OCI-LY1 (cell line): ENCODE results near the gene ZDHHC18.
A peak's percentile ranks its signal among the peaks of the same experiment; 100 is the strongest.
"Not testable (repeated sequence)": the region's sequence is repeated elsewhere in the genome, so short reads cannot be mapped to it uniquely, and the experiment has no call there.

Source experiments
- H2AFZ ChIP-seq: fragments of 200-600 bp; sonication (generic), shearing (Covaris generic); 2 replicates; pipeline ENCODE4 v1.6.0; 2014; ENCODE audit warnings: antibody characterized with exemption, mild to moderate bottlenecking, low read length
- H3F3A ChIP-seq: fragments of 200-600 bp; sonication (generic), shearing (Covaris generic); 2 replicates; pipeline ENCODE4 v1.6.0; 2014; ENCODE audit warnings: mild to moderate bottlenecking, antibody characterized with exemption, low read length, moderate library complexity; ENCODE audit not compliant: insufficient read depth
- H3K27ac ChIP-seq: fragments of 200-600 bp; sonication (generic); 2 replicates; pipeline ENCODE4 v1.5.1; 2014; ENCODE audit warnings: low read length, mixed run types, mild to moderate bottlenecking, low read depth; ENCODE audit not compliant: poor library complexity, severe bottlenecking
- H3K27me3 ChIP-seq: fragments of 200-600 bp; sonication (generic); 2 replicates; pipeline ENCODE4 v1.6.0; 2014; ENCODE audit warnings: antibody characterized with exemption, mild to moderate bottlenecking, low read length, moderate library complexity; ENCODE audit not compliant: insufficient read depth
- H3K36me3 ChIP-seq: fragments of 200-600 bp; sonication (generic); 2 replicates; pipeline ENCODE4 v1.6.1; 2014; ENCODE audit warnings: mild to moderate bottlenecking, antibody characterized with exemption, low read length, moderate library complexity, mixed read lengths; ENCODE audit not compliant: insufficient read depth
- H3K4me1 ChIP-seq: fragments of 200-600 bp; sonication (generic); 2 replicates; pipeline ENCODE4 v1.5.1; 2014; ENCODE audit warnings: mild to moderate bottlenecking, low read length, moderate library complexity; ENCODE audit not compliant: insufficient read depth, severe bottlenecking
- H3K4me2 ChIP-seq: fragments of 200-600 bp; sonication (generic), shearing (Covaris generic); 2 replicates; pipeline ENCODE4 v1.6.1; 2014; ENCODE audit warnings: low read length
- H3K4me3 ChIP-seq: fragments of 200-600 bp; sonication (generic); 2 replicates; pipeline ENCODE4 v1.5.1; 2014; ENCODE audit warnings: low read length, low read depth, mild to moderate bottlenecking, mixed read lengths; ENCODE audit not compliant: poor library complexity, severe bottlenecking
- H3K79me2 ChIP-seq: fragments of 200-600 bp; shearing (Covaris generic); 2 replicates; pipeline ENCODE4 v1.6.1; 2016; ENCODE audit warnings: mixed run types, low read length, mixed read lengths; ENCODE audit not compliant: insufficient read depth
- H3K9ac ChIP-seq: fragments of 200-600 bp; sonication (generic), shearing (Covaris generic); 2 replicates; pipeline ENCODE4 v1.6.1; 2014; ENCODE audit warnings: mild to moderate bottlenecking, low read length, mixed read lengths
- H3K9me2 ChIP-seq: fragments of 200-600 bp; sonication (generic), shearing (Covaris generic); 2 replicates; pipeline ENCODE4 v1.6.1; 2014; ENCODE audit warnings: low read depth, mild to moderate bottlenecking, low read length, mixed read lengths
- H3K9me3 ChIP-seq: fragments of 200-600 bp; shearing (Covaris generic); 2 replicates; pipeline ENCODE4 v1.6.1; 2014; ENCODE audit warnings: low read length, mixed read lengths
- H4K20me1 ChIP-seq: fragments of 200-600 bp; sonication (generic), shearing (Covaris generic); 2 replicates; pipeline ENCODE4 v1.6.0; 2016; ENCODE audit warnings: mild to moderate bottlenecking, low read length; ENCODE audit not compliant: insufficient read depth
- EZH2 ChIP-seq: fragments of 200-600 bp; sonication (generic), shearing (Covaris generic); IDR thresholded peaks from 2 replicates; pipeline ENCODE4 v1.8.0; 2017; ENCODE audit warnings: borderline replicate concordance, mixed run types, mild to moderate bottlenecking, antibody characterized with exemption, low read length, moderate library complexity, mixed read lengths
- TF ChIP-seq, protein P1 (sequence below): fragments of 200-600 bp; sonication (generic), shearing (Covaris generic); IDR thresholded peaks from 2 replicates; pipeline ENCODE4 v1.5.1; 2017; ENCODE audit warnings: mild to moderate bottlenecking, antibody characterized with exemption, low read length, moderate library complexity, mixed read lengths

ZDHHC18 gene

DNA sequence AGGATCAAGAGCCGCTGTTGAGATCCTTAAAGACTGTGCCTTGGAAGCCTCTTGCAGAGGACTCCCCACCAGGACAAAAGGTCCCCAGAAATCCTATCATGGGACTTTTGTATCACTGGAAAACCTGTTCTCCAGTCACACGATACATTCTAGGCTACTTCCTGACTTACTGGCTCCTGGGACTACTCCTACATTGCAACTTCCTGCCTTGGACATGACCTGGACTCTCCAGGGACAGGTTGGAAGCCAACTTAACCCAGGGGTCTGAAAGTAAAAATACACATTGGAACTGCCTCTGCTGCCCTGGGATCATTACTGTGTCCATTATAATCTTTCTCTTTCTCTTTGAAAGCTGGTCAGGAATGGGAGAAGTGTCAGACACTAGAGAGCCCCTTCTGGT lies 28.9 kb upstream of the ZDHHC18 start:
- no peaks in the 10 kb centered on the region for H4K20me1 ChIP-seq
- no peak overlapping the region for H3K4me2 ChIP-seq
- H3K9me3 ChIP-seq: no peaks in the 10 kb centered on the region
- H3K79me2 ChIP-seq: no peaks in the 10 kb centered on the region
- no peaks in the 10 kb centered on the region for H3K9me2 ChIP-seq
- peaks cover 14% of the 10 kb centered on the region; the same call in 1 of the 2 replicates for H3K36me3 ChIP-seq
- H3K27me3 ChIP-seq: no peaks in the 10 kb centered on the region
- no peak overlapping the region for H3K27ac ChIP-seq
- peaks cover 10% of the 10 kb centered on the region for H3K4me1 ChIP-seq
- no peaks in the 10 kb centered on the region for H3F3A ChIP-seq
- H3K9ac ChIP-seq: no peak overlapping the region
- TF ChIP-seq, protein P1, sequence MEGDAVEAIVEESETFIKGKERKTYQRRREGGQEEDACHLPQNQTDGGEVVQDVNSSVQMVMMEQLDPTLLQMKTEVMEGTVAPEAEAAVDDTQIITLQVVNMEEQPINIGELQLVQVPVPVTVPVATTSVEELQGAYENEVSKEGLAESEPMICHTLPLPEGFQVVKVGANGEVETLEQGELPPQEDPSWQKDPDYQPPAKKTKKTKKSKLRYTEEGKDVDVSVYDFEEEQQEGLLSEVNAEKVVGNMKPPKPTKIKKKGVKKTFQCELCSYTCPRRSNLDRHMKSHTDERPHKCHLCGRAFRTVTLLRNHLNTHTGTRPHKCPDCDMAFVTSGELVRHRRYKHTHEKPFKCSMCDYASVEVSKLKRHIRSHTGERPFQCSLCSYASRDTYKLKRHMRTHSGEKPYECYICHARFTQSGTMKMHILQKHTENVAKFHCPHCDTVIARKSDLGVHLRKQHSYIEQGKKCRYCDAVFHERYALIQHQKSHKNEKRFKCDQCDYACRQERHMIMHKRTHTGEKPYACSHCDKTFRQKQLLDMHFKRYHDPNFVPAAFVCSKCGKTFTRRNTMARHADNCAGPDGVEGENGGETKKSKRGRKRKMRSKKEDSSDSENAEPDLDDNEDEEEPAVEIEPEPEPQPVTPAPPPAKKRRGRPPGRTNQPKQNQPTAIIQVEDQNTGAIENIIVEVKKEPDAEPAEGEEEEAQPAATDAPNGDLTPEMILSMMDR: no peak
- no peak for TF ChIP-seq EZH2
- no peak overlapping the region for H2AFZ ChIP-seq
- no peak overlapping the region for H3K4me3 ChIP-seq

DNA sequence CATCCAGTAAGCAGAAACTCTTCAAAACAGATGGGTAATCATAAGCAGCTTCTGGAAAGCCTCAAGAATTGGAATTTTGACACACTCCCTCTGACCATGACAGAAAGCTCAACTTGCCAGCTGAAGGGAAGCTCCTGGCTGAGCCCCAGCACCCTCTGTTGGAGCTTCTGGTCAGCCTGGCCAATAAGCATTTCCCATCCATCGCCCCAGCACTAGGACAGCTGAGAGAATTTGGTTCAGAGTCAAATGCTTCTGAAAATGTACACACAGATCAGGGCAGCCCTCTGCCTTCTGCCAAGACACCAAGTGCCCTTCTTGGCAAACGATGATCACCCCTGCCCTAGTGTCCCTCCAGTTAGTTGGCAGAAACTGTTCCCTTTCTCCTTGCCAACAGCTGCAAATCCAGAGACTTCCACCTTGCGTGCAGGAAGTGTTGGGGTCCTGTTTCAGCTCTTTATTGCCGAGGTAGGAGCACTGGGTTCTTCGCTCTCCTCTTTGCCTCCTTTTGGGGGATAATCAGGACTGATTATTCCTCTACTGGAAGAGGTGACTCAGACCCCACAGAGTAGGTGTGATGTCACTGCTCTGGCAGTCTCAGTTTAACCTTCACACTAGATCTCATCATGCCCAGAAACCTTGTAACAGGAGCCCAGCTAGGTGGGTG lies 26.9 kb upstream of the ZDHHC18 start:
- Histone ChIP-seq H3K9me3 (no peaks in the 10 kb centered on the region), H3K36me3 (peaks cover 8% of the 10 kb centered on the region; the same call in 1 of the 2 replicates), H3K27me3 (no peaks in the 10 kb centered on the region), H3K4me3 (no peak overlapping the region), H3K79me2 (no peaks in the 10 kb centered on the region), H3K27ac (no peak overlapping the region), H2AFZ (no peak overlapping the region), H3F3A (no peaks in the 10 kb centered on the region), H3K9me2 (no peaks in the 10 kb centered on the region), H4K20me1 (no peaks in the 10 kb centered on the region), H3K4me2 (no peak overlapping the region), H3K9ac (no peak overlapping the region; the same call in 1 of the 2 replicates), H3K4me1 (peaks cover 10% of the 10 kb centered on the region)
- no peak for TF ChIP-seq EZH2
- TF ChIP-seq, protein P1: no peak

DNA sequence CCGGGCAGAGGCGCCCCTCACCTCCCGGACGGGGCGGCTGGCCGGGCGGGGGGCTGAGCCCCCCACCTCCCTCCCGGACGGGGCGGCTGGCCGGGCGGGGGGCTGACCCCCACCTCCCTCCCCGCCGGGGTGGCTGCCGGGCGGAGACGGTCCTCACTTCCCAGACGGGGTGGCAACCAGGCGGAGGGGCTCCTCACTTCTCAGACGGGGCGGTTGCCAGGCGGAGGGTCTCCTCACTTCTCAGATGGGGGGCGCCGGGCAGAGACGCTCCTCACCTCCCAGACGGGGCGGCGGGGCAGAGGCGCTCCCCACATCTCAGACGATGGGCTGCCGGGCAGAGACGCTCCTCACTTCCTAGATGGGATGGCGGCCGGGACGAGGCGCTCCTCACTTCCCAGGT lies 22.6 kb upstream of the ZDHHC18 start:
- H3K27ac ChIP-seq, H3K4me2 ChIP-seq, H3K27me3 ChIP-seq, H3K79me2 ChIP-seq, H3K9me2 ChIP-seq, H3F3A ChIP-seq, H3K4me3 ChIP-seq, H3K4me1 ChIP-seq, H3K9me3 ChIP-seq, H3K9ac ChIP-seq, H4K20me1 ChIP-seq, H3K36me3 ChIP-seq, H2AFZ ChIP-seq: not testable (repeated sequence)

DNA sequence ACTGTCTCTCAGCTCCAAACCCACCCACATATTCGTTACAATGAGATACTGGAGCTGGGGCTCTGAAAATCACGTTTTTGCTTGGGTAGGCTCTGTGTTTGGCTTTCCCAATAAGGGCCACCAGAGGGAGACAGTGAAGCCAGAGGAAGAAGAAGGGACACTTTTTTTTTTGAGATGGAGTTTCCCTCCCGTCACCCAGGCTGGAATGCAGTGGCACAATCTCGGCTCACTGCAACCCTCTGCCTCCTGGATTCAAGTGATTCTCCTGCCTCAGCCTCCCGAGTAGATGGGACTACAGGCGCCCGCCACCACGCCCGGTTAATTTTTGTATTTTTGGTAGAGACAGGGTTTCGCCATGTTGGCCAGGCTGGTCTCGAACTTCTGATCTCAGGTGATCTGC lies 16.4 kb upstream of the ZDHHC18 start:
- H4K20me1 ChIP-seq, H3K9ac ChIP-seq, H3K4me2 ChIP-seq, H3K36me3 ChIP-seq, H3K4me3 ChIP-seq, H3K9me3 ChIP-seq, H3K79me2 ChIP-seq, H3K27me3 ChIP-seq, H3K4me1 ChIP-seq, H3K9me2 ChIP-seq, H2AFZ ChIP-seq, H3K27ac ChIP-seq, H3F3A ChIP-seq: not testable (repeated sequence)
- TF ChIP-seq, protein P1: peak; percentile 56
